ENCODE data around the gene TIMP2.

GRCh38 chr17:78934681-78935418 lies 9.7 kb upstream of the TIMP2 start:
- TF ChIP-seq POLR2AphosphoS5 (IDR thresholded peaks at IDR 0.05; ENCODE audit: low read depth, low read length) (no peak), POLR2A (IDR thresholded peaks at IDR 0.05; ENCODE audit: low read depth, low read length) (no peak)
